IPS-NIHi7 (cell line): ENCODE results near the gene DRG2.

ENCODE experiments used
- DNase-seq: peaks from one replicate; pipeline ENCODE4 v3.0.0; 2012; ENCODE audit warnings: mixed read lengths; ENCODE audit errors: extremely low spot score

DRG2 gene, protein sequence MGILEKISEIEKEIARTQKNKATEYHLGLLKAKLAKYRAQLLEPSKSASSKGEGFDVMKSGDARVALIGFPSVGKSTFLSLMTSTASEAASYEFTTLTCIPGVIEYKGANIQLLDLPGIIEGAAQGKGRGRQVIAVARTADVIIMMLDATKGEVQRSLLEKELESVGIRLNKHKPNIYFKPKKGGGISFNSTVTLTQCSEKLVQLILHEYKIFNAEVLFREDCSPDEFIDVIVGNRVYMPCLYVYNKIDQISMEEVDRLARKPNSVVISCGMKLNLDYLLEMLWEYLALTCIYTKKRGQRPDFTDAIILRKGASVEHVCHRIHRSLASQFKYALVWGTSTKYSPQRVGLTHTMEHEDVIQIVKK

DNA sequence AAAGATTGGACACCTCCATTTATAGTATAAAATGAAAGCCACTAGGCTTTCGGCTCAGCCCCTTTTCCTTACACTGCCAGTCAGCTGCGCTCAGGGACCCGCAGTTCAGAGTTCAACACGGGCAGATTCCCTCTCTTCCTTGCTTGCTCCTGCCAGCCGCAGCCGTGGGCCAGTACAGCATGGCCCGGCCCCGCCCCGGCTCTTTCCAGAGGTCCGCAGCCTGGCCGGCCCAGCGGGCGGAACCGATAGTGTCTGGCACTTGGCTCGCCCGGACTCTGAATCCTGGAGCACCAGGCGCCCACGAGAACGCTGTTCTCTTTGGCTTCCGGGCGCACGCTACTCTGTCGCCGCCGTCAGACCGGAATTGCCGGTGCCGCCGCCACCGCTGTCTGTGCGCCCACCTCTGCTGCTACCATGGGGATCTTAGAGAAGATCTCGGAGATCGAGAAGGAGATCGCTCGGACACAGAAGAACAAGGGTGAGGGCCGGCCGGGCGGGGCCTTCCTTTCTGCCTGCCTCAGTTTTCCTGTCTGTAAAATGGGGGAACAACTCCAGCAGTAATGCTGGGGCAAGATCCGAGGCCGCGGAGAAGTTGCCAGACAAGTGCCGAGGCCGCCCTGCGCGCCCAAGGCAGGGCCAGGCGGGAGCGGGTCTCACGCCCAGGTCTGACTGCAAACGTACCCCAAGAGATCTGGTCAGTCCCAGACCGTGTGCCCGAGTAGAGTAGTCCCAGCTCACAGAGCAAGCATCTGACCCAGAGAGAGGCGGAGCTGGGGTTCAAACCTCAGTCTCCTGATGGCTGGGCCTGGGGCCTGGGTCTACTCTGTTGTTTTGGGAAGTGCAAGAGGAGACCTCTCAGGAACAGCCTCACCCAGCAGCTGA lies at the start of gene DRG2:
DRG2 (plus strand) TSS at position 339 of the 882 bp plus-strand sequence; CDS start at position 415, 76 bp downstream.
- peak; percentile 99 for DNase-seq

DNA sequence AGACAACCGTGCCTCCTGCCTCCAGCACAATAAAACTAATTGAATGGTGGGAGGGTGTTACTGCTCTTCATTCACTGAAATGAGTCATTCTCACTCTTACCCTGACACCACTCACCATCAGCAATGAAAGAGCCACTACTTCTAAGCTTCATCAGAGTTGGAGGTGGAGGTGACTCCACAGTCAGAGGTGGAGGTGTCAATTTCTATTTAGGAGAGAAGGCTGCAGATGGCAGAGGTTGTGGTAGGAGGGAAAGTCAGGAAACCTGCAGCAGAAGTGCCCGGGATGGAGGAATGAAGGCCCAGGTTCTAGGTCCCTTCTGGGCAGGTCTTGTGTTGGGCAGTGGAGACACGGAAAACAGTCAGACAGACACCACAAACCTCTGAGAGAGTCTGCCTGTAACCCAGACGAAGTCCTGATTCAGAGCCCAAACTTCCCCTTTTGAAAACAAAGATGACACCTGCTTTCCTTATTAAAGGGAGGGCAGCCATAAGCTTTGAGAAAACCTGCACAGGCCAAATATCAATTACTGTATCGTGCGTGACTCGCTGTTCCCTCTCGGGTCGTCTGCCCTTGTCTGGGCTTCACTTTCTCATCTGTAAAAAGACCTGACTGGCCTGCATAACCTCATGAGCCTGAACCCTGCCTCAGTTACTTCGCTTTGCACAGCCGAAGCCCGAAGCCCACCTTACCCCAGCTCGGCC lies 49.4 kb upstream of the DRG2 start:
- DNase-seq, result no peak

DNA sequence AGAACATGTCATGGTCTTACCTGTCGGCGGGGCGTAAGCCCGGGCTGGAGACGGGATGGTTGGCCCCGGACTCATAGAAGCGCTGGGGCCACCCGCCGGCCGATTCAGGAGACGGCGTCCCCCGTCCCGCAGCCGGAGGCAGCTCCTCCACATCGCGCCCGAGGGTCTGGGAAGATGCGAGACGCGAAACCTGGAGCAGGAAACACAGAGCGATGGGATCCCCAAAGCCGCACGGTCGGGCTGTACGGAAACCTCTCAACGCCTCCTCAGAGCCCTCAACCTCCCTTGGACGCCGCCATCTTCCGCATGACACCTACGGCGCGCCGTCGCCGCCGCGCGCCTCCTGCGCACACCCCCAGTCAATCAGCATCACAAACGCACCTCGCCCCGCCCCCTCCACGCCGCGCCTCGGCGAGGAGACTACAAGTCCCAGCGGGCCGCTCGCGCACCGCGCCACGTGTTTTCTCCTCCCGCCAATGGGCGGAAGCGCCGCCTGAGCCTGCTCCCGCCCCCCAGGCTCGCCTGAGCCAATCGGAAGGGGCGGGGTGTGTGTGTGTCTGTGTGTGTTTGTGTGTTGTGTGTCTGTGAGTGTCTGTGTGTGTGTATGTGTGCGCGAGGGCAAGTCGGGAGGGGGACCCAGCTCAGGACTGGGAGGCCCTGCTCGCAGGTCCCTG lies 48.8 kb upstream of the DRG2 start, which contains the start of the genes ATPAF2 and GID4:
ATPAF2 (minus strand) TSS at position 308 of the 674 bp plus-strand sequence; CDS start at position 153, 155 bp downstream.
GID4 (plus strand) TSS at position 548 of the 674 bp plus-strand sequence; CDS start at position 605, 57 bp downstream.
- DNase-seq, result peak; percentile 99

DNA sequence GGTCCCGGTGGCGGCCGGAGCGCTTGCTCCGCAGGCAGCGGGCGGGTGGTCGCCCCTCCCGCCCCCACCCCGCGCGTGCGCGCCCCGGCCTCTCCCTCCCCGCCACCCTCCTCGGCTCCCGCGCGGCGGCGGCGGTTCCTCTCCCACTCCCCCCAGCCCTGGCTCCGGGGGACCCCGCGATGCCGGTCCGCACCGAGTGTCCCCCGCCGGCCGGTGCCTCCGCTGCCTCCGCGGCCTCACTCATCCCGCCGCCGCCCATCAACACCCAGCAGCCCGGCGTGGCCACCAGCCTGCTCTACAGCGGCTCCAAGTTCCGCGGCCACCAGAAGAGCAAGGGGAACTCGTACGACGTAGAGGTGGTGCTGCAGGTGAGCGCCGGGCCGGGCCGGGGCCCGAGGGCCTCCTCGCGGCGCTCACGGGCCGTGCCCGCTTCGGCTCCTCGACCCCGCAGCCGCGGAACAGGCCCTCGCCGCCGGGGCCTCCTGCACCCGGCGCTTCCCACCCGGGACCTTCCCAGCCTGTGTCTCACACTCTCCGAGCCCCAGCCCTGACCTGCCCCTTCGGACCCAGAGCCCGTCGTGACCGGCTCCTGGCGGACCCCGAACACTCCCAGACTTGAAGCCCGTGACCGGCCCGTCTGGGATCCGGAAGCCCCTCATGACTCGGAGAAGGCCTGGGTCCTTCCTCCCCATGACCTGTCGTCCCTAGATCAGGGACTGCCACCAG lies 48.0 kb upstream of the DRG2 start:
- DNase-seq, result peak; percentile 56

DNA sequence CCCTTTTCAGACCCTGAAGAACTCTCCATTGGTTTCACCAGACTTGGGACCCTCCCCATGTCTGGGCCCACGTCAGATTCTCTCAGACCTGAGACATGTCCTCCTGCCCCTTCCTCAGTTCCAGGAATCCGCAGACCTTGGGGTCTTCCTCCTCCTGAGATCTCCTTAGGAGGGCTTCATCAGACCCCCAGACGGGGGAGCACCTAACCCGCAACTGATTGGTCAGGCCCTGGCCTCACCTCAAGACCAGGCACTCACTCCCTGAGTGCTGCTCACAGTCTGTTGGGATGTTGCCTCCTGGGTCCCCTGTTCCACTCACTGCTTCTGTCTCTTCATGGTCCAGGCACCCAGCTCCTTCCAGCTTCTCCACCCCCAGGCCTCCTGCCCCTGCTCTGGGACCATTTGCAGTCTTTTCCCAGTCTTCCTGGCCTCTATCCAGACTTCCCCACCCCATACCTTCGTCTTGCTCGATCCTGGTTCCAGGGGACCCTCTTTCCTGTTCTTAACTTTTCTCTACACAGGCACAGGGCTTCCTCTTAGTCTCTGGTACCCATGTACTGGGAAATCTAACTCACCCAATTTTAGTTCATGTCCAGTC lies 47.4 kb upstream of the DRG2 start:
- DNase-seq, result no peak

DNA sequence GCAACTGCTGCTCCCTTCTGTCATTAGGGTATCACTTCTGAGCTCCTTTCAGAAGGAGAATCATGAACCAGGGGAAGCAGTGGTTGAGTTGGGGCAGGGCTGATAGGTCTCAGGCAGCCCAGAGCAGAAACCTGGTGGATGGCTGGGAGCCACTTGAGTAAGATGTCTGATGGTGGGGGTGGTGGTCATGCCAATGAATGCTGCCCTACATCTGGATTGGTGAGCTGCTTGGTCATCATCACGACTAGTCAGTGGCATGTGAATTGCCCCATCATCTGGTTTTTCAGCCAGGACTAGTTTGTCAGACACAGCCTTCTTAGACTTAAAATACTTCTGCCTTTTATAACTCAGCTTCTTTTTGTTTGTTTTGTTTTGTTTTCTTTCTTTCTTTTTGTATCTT lies 46.0 kb upstream of the DRG2 start:
- no peak for DNase-seq

DNA sequence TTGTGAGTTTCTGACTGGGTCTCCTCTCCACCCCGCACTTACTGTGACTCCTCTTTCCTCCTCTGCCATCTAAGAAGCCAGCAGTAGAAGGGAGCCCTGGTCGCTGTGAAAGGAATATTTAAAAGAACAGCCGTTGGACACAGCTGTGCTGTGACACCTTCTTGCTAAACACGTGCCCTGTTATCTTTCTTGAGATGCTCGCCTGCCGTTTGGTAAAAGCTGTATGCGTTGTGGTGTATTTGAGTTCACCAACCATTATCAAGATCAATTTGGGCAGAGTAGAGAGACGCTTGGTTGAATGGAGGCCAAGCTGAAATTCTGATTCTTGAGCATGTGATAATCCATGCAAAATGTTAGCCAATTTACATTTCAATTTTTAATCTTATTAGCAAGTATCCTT lies 44.8 kb upstream of the DRG2 start:
- DNase-seq, result no peak

DNA sequence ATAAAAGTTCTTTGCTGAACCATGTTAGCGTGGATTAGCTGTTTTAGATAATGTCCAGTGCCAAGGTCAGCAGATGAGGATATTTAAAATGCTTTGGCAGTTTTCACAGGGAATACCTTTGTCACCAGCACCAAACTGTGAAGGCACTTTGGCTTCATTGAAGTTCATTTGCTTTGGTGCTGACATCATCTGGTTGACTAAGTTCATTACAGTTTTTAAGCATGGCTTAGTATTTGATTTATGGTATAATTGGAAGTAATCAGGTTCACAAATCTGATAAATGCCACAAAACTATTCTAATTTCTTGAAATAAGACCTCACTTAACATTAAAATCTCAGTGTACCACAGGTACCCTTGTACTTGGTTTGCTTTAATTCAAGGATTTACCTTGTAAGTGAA lies 44.3 kb upstream of the DRG2 start:
- no peak for DNase-seq

DNA sequence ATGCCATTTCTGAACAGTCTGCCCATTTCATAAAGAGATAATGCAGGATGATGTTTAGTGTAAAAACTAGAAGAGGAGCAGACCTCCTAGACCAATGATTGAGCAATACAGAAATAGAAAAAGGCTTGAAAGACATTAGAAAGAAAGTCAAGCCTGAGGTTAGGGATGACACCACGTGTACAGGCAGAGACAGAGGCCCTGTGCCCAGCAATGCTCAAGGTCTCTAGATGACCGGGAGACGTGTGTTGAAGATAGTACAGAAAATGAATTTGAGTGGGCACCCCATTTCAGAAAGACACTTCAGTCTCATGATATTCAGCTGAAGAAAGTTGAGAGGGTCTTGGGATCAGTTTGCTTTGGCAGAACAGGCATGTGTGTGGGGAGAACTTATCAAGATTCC lies 43.1 kb upstream of the DRG2 start:
- DNase-seq, result no peak

DNA sequence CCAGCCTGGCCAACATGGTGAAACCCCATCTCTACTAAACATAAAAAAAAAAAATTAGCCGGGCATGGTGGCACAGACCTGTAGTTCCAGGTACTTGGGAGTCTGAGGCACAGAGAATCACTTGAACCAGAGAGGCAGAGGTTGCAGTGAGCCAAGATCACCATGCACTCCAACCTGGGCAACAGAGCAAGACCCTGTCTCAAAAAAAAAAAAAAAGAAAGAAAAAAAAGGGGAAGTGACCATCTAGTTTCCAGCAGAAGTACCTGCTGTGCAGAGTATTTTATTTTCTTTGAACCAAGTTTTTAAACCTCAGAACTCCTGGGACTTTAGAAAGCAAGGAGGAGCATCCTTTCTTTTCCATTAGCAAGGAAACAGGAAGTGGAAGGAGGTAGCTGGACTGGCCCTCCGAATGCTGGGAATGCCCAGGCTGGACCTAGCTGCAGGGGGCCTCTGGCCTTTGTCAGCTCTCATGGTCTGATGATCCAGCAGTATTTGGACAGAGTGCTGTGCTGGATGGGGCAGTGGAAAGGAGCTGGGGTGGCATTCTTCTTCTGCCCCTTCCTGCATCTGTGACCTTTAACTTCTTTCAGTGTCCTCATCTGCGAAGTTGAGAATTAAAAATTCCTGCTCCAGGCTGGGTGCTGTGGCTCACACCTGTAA lies 41.9 kb upstream of the DRG2 start:
- DNase-seq, result no peak

DNA sequence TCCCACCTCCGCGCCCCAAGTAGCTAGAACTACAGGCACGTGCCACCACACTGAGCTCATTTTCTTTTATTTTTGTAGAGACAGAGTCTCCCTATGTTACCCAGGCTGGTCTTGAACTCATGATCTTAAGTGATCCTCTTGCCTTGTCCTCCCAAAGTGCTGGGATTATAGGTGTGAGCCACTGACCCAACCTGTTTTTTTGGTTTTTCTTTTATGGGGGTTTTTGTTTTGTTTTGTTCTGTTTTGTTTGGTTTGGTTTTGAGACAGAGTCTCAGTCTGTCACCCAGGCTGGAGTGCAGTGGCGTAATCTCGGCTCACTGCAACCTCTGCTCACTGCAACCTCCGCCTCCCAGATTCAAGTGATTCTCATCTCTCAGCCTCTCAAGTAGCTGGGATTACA lies 32.2 kb upstream of the DRG2 start:
- DNase-seq, result no peak

DNA sequence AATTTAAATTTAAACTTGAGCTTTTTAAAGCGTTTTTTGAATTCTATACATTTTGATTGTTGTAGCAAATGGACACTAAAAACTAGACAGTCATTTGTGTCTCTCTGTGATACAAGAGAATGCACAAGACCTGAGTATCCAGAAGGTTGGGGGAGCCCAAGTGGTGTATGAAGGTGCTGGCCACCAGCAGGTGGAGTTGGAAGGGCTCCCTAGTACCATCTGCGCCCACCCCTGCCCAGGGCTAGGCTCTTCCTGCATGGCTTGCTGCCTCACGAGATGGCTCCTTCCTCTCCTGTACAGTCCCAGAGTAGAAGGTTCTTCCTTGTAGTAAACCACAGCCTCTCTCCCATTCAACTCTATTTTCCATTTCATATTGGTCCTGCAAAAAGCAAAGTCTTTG lies 31.5 kb upstream of the DRG2 start:
- DNase-seq, result no peak

DNA sequence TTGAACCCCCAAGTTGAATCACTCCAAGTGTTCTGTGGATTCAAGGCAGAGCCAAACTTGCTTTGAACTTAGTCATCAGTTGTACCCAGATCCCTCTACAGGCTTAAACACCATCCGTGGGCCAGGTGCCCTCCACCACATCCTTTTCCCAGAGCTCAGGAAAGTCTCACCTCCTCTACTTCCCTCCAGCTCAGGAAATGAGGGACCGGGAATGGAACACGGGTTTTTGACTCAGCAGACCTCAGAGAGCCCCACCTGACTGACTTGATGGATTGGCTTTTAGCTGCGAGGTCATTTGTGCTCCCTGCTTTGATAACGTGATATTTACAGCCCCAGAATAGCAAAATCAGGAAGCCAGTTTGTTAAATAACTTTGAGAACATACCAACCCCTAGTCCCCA lies 28.5 kb upstream of the DRG2 start:
- no peak for DNase-seq

DNA sequence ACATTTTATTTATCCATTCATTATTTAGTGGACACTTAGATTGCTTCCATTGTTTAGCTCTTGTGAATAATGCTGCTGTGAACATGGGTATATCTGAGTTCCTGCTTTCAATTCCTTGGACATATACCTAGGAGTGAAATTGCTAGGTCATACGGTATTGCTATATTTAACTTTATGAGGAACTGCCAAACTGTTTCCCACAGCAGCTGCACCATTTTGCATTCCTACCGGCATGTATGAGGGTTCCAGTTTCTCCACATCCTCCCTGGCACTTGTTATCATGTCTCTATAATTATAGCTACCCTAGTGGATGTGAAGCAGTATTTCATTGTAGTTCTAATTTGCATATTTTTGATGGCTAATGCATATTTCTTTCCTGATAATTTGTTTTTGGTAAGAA lies 23.7 kb upstream of the DRG2 start:
- no peak for DNase-seq

DNA sequence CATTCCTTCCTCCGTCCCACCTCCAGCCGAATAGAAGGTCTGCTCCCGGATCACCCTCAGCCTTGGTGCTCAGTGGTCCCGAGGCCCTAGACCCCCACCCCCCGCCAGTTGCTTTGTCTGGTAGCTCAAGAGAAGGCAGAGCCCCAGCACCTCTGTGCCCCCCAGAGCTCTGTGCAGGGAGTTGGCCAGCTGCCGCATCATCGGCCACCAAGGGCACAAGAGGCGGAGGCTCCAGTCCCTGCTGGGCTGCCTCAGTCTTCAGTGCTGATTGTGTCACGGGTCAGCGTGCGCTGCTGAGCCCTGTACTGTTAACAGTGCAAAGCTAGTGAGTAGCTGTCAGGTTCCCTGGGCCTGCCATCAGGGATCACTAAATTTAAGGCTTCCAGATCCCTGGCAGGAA lies 22.2 kb upstream of the DRG2 start:
- no peak for DNase-seq

DNA sequence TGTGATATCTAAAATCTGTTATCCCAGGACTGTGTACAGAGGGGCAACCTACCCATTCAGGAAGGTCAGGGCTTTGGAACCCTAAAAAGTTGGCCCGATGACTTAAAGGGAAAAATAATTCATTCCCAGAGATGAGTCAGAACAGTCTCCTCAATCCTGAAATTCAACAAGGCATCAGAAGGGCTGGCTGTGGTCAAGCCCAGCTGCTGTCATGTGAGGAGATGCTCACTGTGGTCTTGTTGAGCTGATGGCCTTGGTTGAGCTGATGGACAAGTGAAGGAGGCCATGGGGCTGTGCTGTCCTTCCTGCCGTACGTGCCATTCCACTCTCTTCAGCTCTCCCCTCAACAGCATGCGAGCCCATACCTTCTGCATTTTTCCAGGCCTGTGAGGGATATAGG lies 20.9 kb upstream of the DRG2 start:
- no peak for DNase-seq

DNA sequence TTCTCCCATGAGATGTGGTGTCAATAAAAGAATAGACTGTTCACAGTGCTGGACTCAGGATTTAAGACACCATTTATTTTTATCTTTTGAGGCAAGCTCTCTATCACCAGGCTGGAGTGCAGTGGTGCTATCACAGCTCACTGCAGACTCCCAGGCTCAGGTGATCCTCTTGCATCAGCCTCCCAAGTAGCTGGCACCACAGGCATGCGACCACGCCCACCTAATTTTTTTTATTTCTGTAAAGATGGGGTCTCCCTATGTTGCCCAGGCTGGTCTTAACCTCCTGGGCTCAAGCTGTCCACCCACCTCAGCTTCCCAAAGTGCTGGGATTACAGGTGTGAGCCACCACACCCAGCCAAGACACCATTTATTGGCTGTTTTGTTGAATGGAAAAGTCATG lies 18.6 kb upstream of the DRG2 start:
- no peak for DNase-seq

DNA sequence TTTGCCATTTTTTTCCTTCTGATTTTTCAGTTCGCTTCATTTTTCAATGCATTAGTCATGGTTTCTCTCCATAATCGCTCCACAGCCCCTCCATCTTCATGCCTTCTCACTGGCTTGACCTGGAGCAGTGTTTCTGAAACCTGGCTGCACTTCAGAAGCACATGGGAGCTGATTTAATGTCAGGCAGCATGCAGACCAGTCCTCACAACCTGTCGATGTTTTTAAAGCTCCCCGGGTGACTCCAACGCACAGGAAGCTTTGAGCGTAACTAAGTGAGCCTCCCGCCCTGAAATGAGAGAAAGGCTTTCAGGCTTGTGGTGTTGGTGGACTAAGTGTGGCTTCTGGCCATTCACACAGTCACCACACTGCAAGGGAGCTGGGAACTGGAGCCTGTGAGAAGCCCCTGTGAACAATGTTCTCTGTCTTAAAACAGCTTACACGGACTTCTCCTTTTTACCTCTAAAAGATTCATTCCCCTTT lies 16.8 kb upstream of the DRG2 start:
- peak; percentile 30 for DNase-seq

DNA sequence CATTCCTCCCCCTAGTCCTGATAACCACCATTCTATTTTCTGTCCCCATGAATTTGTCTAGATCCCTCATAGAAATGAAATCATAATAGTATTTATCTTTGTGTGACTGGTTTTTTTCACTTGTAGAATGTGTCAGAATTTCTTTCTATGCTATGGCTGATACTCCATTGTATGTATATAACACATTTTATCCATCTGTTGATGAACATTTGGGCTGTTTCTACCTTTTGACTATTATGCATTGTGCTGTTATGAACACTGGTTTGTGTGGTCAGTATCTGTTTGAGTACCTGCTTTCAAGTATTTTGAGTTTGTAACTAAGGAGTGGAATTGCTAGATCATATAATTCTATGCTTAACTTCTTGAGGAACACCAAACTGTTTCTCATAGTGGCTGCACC lies 16.0 kb upstream of the DRG2 start:
- DNase-seq, result no peak
